Esophagus muscularis mucosa (tissue), 4 donors: ENCODE data around the gene HEYL. TPM values are rescaled to one million over a fixed set of nuclear protein-coding genes. Genes with fewer than 3 reads are reported as not detected.

ENCODE experiments used
- DNase-seq: peaks from one replicate; pipeline ENCODE4 v3.0.0-alpha.2; 2017; ENCODE audit errors: extremely low spot score
- H3K27ac ChIP-seq, 4 donors: fragments of 200-600 bp; sonication (generic); replicated peaks in 1 of 4; 1 replicate in 3 of 4; 2 replicates in 1 of 4; pipeline ENCODE4 v1.5.1; 2016 to 2019; ENCODE audit warnings: mild to moderate bottlenecking in 1 of 4
- H3K27me3 ChIP-seq, 4 donors: fragments of 200-600 bp; sonication (generic); one replicate each; pipeline versions ENCODE4 v1.5.1 to v1.6.0; 2016 to 2019
- H3K36me3 ChIP-seq, 4 donors: fragments of 200-600 bp; sonication (generic); one replicate each; pipeline ENCODE4 v1.5.1; 2016 to 2019
- H3K4me1 ChIP-seq, 4 donors: fragments of 200-600 bp; sonication (generic); one replicate each; pipeline ENCODE4 v1.5.1; 2016 to 2019
- H3K4me3 ChIP-seq, 4 donors: fragments of 200-600 bp; sonication (generic); 1 replicate in 2 of 4; 2 replicates in 2 of 4; pipeline ENCODE4 v1.5.1; 2016 to 2019; ENCODE audit warnings: mild to moderate bottlenecking in 4 of 4, moderate library complexity in 1 of 4
- H3K9me3 ChIP-seq, 4 donors: fragments of 200-600 bp; sonication (generic); 1 replicate in 3 of 4; 2 replicates in 1 of 4; pipeline ENCODE4 v1.5.1; 2016 to 2019
- CTCF ChIP-seq, 3 experiments: fragments of 200-600 bp in 2 of 3; fragments of 450-650 bp in 1 of 3; sonication (generic) in 2 of 3; IDR thresholded peaks; one replicate each; pipeline ENCODE4 v1.5.1; 2017 to 2019; ENCODE audit warnings: antibody characterized with exemption in 3 of 3, mild to moderate bottlenecking in 2 of 3, moderate library complexity in 1 of 3
- EP300 ChIP-seq: sonication (generic); formaldehyde crosslinking; IDR thresholded peaks from one replicate; pipeline ENCODE4 v1.6.1; 2017; ENCODE audit warnings: antibody characterized with exemption
- POLR2A ChIP-seq: fragments of 450-650 bp; IDR thresholded peaks from one replicate; pipeline ENCODE4 v1.6.1; 2017; ENCODE audit warnings: antibody characterized with exemption, moderate library complexity, mild to moderate bottlenecking, low read depth
- POLR2AphosphoS5 ChIP-seq, 2 donors: sonication (generic); formaldehyde crosslinking; IDR thresholded peaks; one replicate each; pipeline ENCODE4 v1.6.1; 2017; ENCODE audit warnings: antibody characterized with exemption in 2 of 2
- WGBS: methylation state at CpG from one replicate; pipeline ENCODE4 v1.1.5; 2018; 5-methylcytosine and 5-hydroxymethylcytosine counted together
- intact Hi-C: fragments of 100-400 bp; cut with DNase I; formaldehyde crosslinking; loops from one replicate; pipeline ENCODE4 v1.15.1; 2023
- total RNA-seq, 4 donors: library from RNA; depleted of rRNA; stranded (reverse); fragments of >200 nt; gene quantifications; one replicate each; pipeline versions ENCODE4 v1.1.0 to v1.2.1, GENCODE V29; 2016

HEYL gene
- total RNA-seq, 4 donors from 2014 or later = 5.6 to 8.8 (median 8.4) TPM

GRCh38 chr1:39685071-39685470 is 45.6 kb upstream of the HEYL start:
- H3K27ac ChIP-seq = no peak overlapping the region
- no peaks in the 10 kb centered on the region for H3K36me3 ChIP-seq
- intact Hi-C loops = no loop called here
- no peaks in the 10 kb centered on the region for H3K9me3 ChIP-seq
- no peak for DNase-seq
- no peak overlapping the region for H3K4me3 ChIP-seq
- H3K27me3 ChIP-seq = peaks cover 0 to 83% (median 11%) of the 10 kb centered on the region in 4 donors
- no peaks in the 10 kb centered on the region for H3K4me1 ChIP-seq
- no peak for TF ChIP-seq POLR2A
- TF ChIP-seq EP300 = no peak
- TF ChIP-seq POLR2AphosphoS5 (IDR thresholded peaks at IDR 0.05) = no peak
- no peak for TF ChIP-seq CTCF (IDR thresholded peaks at IDR 0.05)
- 90% methylated on average over 3 of the region's 3 CpGs for WGBS

GRCh38 chr1:39684313-39684664 is 44.8 kb upstream of the HEYL start:
- peaks cover 0 to 83% (median 6%) of the 10 kb centered on the region in 4 donors for H3K27me3 ChIP-seq
- no peaks in the 10 kb centered on the region for H3K4me1 ChIP-seq
- no peaks in the 10 kb centered on the region for H3K9me3 ChIP-seq
- no peak for DNase-seq
- no peak for TF ChIP-seq POLR2A
- WGBS = 84% methylated on average over 4 of the region's 13 CpGs
- intact Hi-C loops = no loop called here
- no peak overlapping the region for H3K27ac ChIP-seq
- no peaks in the 10 kb centered on the region for H3K36me3 ChIP-seq
- H3K4me3 ChIP-seq = no peak overlapping the region

- TF ChIP-seq EP300 (no peak), CTCF (IDR thresholded peaks at IDR 0.05) (no peak), POLR2AphosphoS5 (IDR thresholded peaks at IDR 0.05) (no peak), POLR2A (no peak)
- H3K4me3 ChIP-seq = peak overlapping the region in 2 of 4 donors; percentile 24 to 30
- no peak for DNase-seq
- no peak overlapping the region for H3K27ac ChIP-seq
- H3K4me1 ChIP-seq = no peaks in the 10 kb centered on the region
- no peaks in the 10 kb centered on the region for H3K36me3 ChIP-seq
- intact Hi-C loops = no loop called here
- H3K9me3 ChIP-seq = no peaks in the 10 kb centered on the region
- WGBS = 57% methylated on average over 15 of the region's 62 CpGs
- peaks cover 0 to 77% (median 5%) of the 10 kb centered on the region in 4 donors for H3K27me3 ChIP-seq
Measured at GRCh38 chr1:39683591-39684312, 44.3 kb upstream of the HEYL start.

GRCh38 chr1:39681999-39682398 is 42.6 kb upstream of the HEYL start:
- Histone ChIP-seq H3K27ac (no peak overlapping the region), H3K9me3 (no peaks in the 10 kb centered on the region), H3K27me3 (peaks cover 0 to 60% (median 5%) of the 10 kb centered on the region in 4 donors), H3K4me1 (no peaks in the 10 kb centered on the region), H3K36me3 (no peaks in the 10 kb centered on the region), H3K4me3 (no peak overlapping the region)
- intact Hi-C loops = no loop called here
- no peak for TF ChIP-seq CTCF (IDR thresholded peaks at IDR 0.05)
- 100% methylated on average over 1 of the region's 1 CpG for WGBS
- no peak for DNase-seq

GRCh38 chr1:39681294-39681693 is 41.9 kb upstream of the HEYL start:
- intact Hi-C loops = no loop called here
- Histone ChIP-seq H3K27me3 (peaks cover 0 to 53% (median 5%) of the 10 kb centered on the region in 4 donors), H3K4me1 (no peaks in the 10 kb centered on the region), H3K36me3 (no peaks in the 10 kb centered on the region), H3K27ac (no peak overlapping the region), H3K9me3 (no peaks in the 10 kb centered on the region), H3K4me3 (no peak overlapping the region)
- DNase-seq = no peak
- TF ChIP-seq POLR2AphosphoS5 (IDR thresholded peaks at IDR 0.05) = no peak
- WGBS = 87% methylated on average over 3 of the region's 3 CpGs

GRCh38 chr1:39680751-39681150 is 41.3 kb upstream of the HEYL start:
- 65% methylated on average over 4 of the region's 4 CpGs for WGBS
- DNase-seq = no peak
- H3K27ac ChIP-seq = no peak overlapping the region
- no peaks in the 10 kb centered on the region for H3K4me1 ChIP-seq
- intact Hi-C loops = no loop called here
- peaks cover 0 to 50% (median 5%) of the 10 kb centered on the region in 4 donors for H3K27me3 ChIP-seq
- TF ChIP-seq EP300 = no peak
- no peak overlapping the region for H3K4me3 ChIP-seq
- no peaks in the 10 kb centered on the region for H3K9me3 ChIP-seq
- H3K36me3 ChIP-seq = no peaks in the 10 kb centered on the region
